Mesenchymal stem cell (in vitro differentiated cells and primary cell): ENCODE results near the gene CYREN. TPM values are rescaled to one million over a fixed set of nuclear protein-coding genes. Genes with fewer than 3 reads are reported as not detected.

Experiments
- DNase-seq: peaks from one replicate; pipeline ENCODE4 v3.0.0-alpha.2; 2013
- H2AFZ ChIP-seq: one replicate; pipeline ENCODE4 v1.6.1; 2013; ENCODE audit warnings: low read depth, mild to moderate bottlenecking, control low read depth, inconsistent platforms, low read length, moderate library complexity
- H2AK5ac ChIP-seq: 2 replicates; pipeline ENCODE4 v1.6.1; 2013; ENCODE audit warnings: low read length, moderate library complexity, mild to moderate bottlenecking, inconsistent platforms; ENCODE audit not compliant: severe bottlenecking
- H2BK120ac ChIP-seq: one replicate; pipeline ENCODE4 v1.6.1; 2013; ENCODE audit warnings: low read depth, mild to moderate bottlenecking, inconsistent platforms, low read length, moderate library complexity
- H2BK12ac ChIP-seq, 2 experiments: one replicate each; pipeline ENCODE4 v1.6.1; 2013; ENCODE audit warnings: inconsistent platforms in 2 of 2, low read length in 2 of 2, mild to moderate bottlenecking in 2 of 2, moderate library complexity in 2 of 2, control low read depth in 1 of 2
- H2BK15ac ChIP-seq: one replicate; pipeline ENCODE4 v1.6.1; 2013; ENCODE audit warnings: mild to moderate bottlenecking, low read depth, inconsistent platforms; ENCODE audit not compliant: poor library complexity, severe bottlenecking
- H2BK5ac ChIP-seq: 2 replicates; pipeline ENCODE4 v1.6.1; 2013; ENCODE audit warnings: low read depth, mild to moderate bottlenecking, low read length, control low read depth, inconsistent platforms; ENCODE audit not compliant: poor library complexity, severe bottlenecking
- H3K14ac ChIP-seq, 2 experiments: one replicate each; pipeline ENCODE4 v1.6.1; 2013; ENCODE audit warnings: inconsistent platforms in 2 of 2, low read length in 2 of 2, control low read depth in 1 of 2, mild to moderate bottlenecking in 1 of 2, moderate library complexity in 1 of 2
- H3K18ac ChIP-seq, 2 experiments: one replicate each; pipeline ENCODE4 v1.6.1; 2013; ENCODE audit warnings: inconsistent platforms in 2 of 2, low read length in 2 of 2, control low read depth in 1 of 2, low read depth in 1 of 2, mild to moderate bottlenecking in 1 of 2
- H3K23ac ChIP-seq, 2 experiments: one replicate each; pipeline ENCODE4 v1.6.1; 2013; ENCODE audit warnings: inconsistent platforms in 2 of 2, low read length in 2 of 2, mild to moderate bottlenecking in 2 of 2, moderate library complexity in 2 of 2, control low read depth in 1 of 2
- H3K27ac ChIP-seq: 2 replicates; pipeline ENCODE4 v1.5.1; 2013; ENCODE audit warnings: mild to moderate bottlenecking, moderate library complexity, low read length, control low read depth, inconsistent platforms; ENCODE audit not compliant: poor library complexity, severe bottlenecking
- H3K27me3 ChIP-seq, 2 experiments: 2 replicates each; pipeline versions ENCODE4 v1.6.1 to v1.7.0; 2013; ENCODE audit warnings: low read length in 2 of 2, mild to moderate bottlenecking in 2 of 2, moderate library complexity in 2 of 2, control low read depth in 1 of 2, inconsistent platforms in 1 of 2; ENCODE audit not compliant: control insufficient read depth in 1 of 2, insufficient read depth in 1 of 2
- H3K36me3 ChIP-seq, 2 experiments: 2 replicates each; pipeline versions ENCODE4 v1.6.1 to v1.7.0; 2013; ENCODE audit warnings: low read length in 2 of 2, control low read depth in 1 of 2, inconsistent platforms in 1 of 2, low read depth in 1 of 2, mild to moderate bottlenecking in 1 of 2; ENCODE audit not compliant: insufficient read depth in 2 of 2, control insufficient read depth in 1 of 2
- H3K4ac ChIP-seq, 2 experiments: one replicate each; pipeline ENCODE4 v1.6.1; 2013; ENCODE audit warnings: inconsistent platforms in 2 of 2, low read length in 2 of 2, mild to moderate bottlenecking in 2 of 2, moderate library complexity in 2 of 2, control low read depth in 1 of 2, low read depth in 1 of 2
- H3K4me1 ChIP-seq: 2 replicates; pipeline ENCODE4 v1.6.1; 2013; ENCODE audit warnings: low read depth, low read length, control low read depth; ENCODE audit not compliant: control insufficient read depth, insufficient read depth
- H3K4me2 ChIP-seq: 2 replicates; pipeline ENCODE4 v1.6.1; 2013; ENCODE audit warnings: low read length, mild to moderate bottlenecking, inconsistent platforms; ENCODE audit not compliant: poor library complexity, severe bottlenecking
- H3K4me3 ChIP-seq, 2 experiments: 2 replicates each; pipeline versions ENCODE4 v1.5.1 to v1.7.0; 2013; ENCODE audit warnings: low read length in 2 of 2, mild to moderate bottlenecking in 2 of 2, control low read depth in 1 of 2, low read depth in 1 of 2; ENCODE audit not compliant: insufficient read depth in 1 of 2
- H3K79me1 ChIP-seq: replicated peaks from 2 replicates; pipeline ENCODE4 v1.6.1; 2013; ENCODE audit warnings: mild to moderate bottlenecking, control low read depth, low read length, inconsistent platforms; ENCODE audit not compliant: poor library complexity, severe bottlenecking
- H3K9ac ChIP-seq: 2 replicates; pipeline ENCODE4 v1.7.0; 2013; ENCODE audit warnings: mild to moderate bottlenecking, low read length, moderate library complexity
- H3K9me3 ChIP-seq: 2 replicates; pipeline ENCODE4 v1.7.0; 2013; ENCODE audit warnings: mild to moderate bottlenecking, low read length; ENCODE audit not compliant: control insufficient read depth
- H4K8ac ChIP-seq: one replicate; pipeline ENCODE4 v1.6.1; 2013; ENCODE audit warnings: inconsistent platforms, mild to moderate bottlenecking, low read length, moderate library complexity
- H4K91ac ChIP-seq: one replicate; pipeline ENCODE4 v1.6.1; 2013; ENCODE audit warnings: mild to moderate bottlenecking, low read length, inconsistent platforms
- WGBS: methylation state at CpG from one replicate; pipeline ENCODE4 v1.1.7; 2013; ENCODE audit warnings: mixed read lengths; 5-methylcytosine and 5-hydroxymethylcytosine counted together
- polyA plus RNA-seq, 2 experiments: library from polyadenylated mRNA; stranded (reverse); fragments of 200-250 nt; gene quantifications; one replicate each; pipeline ENCODE4 v1.2.3, GENCODE V29; 2013

CYREN gene, protein sequence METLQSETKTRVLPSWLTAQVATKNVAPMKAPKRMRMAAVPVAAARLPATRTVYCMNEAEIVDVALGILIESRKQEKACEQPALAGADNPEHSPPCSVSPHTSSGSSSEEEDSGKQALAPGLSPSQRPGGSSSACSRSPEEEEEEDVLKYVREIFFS
- 23.2 TPM for polyA plus RNA-seq (2013, experiment 1 of 2)
- 23.5 TPM for polyA plus RNA-seq (2013, experiment 2 of 2)

DNA sequence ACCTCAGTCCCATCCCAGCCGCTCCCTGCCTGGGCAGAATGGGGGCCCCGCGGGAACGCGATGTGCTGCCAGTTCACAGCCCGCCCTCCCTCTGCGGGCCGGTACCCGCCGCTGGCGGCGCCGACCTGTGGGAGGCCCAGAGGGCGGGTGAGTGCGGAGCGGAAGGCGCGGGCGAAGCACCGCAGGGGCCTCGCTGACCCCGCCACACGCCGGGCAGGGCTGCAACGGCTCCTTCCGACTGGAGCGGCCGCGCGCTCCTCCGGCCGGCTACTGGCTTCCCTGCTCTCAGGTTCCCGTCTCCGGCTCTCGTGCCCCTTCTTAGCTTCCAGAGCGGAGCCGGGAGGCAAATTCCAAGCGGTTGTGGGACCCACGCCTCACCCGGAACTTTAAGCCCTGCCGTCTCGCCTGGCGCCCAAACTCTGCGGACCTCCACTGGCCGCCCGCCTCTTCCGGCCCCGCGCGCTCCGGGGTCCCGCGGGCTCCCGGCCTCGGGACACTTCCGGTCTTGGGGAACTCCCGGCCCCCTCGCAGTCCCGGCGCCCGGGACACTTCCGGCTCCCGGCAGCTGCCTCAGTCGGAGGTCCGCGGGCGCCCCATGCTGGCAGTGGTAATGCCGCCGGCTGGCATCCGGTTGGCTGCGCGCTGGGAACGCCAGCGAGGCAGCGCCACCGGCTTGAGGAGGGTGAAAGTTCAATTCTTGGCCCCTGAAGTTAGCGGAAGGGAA, at the start of gene CYREN:
TSS of gene CYREN (minus strand) at position 434 of the 724 bp plus-strand sequence. CDS start 1,785 bp downstream, outside the sequence.
- Histone ChIP-seq H3K4me1 (peaks cover 28% of the 10 kb centered on the region), H3K79me1 (peaks cover 17% of the 10 kb centered on the region), H4K91ac (peak within 1 kb of the TSS; percentile 97), H3K4ac (peak within 1 kb of the TSS; percentile 47 to 97), H3K9ac (peak within 1 kb of the TSS; percentile 96), H3K36me3 (peaks cover 35 to 36% of the 10 kb centered on the region in 2 experiments), H2BK120ac (peak within 1 kb of the TSS; percentile 89), H3K18ac (peak within 1 kb of the TSS; percentile 91 to 98), H3K4me2 (peak within 1 kb of the TSS; percentile 87), H3K14ac (no peak within 1 kb of the TSS), H2BK15ac (peak within 1 kb of the TSS; percentile 98), H3K27ac (peak within 1 kb of the TSS; percentile 100), H2AK5ac (peak within 1 kb of the TSS; percentile 92), H3K4me3 (peak within 1 kb of the TSS; percentile 87 to 91), H2AFZ (peak within 1 kb of the TSS; percentile 90), H3K9me3 (no peaks in the 10 kb centered on the region), H3K27me3 (no peaks in the 10 kb centered on the region), H2BK12ac (peak within 1 kb of the TSS in 1 of 2 experiments; percentile 76), H2BK5ac (peak within 1 kb of the TSS; percentile 99), H4K8ac (peak within 1 kb of the TSS; percentile 83), H3K23ac (peak within 1 kb of the TSS in 1 of 2 experiments; percentile 47)
- peak; percentile 95 for DNase-seq
- WGBS, result under 1% methylated on average over 76 of the region's 77 CpGs

DNA sequence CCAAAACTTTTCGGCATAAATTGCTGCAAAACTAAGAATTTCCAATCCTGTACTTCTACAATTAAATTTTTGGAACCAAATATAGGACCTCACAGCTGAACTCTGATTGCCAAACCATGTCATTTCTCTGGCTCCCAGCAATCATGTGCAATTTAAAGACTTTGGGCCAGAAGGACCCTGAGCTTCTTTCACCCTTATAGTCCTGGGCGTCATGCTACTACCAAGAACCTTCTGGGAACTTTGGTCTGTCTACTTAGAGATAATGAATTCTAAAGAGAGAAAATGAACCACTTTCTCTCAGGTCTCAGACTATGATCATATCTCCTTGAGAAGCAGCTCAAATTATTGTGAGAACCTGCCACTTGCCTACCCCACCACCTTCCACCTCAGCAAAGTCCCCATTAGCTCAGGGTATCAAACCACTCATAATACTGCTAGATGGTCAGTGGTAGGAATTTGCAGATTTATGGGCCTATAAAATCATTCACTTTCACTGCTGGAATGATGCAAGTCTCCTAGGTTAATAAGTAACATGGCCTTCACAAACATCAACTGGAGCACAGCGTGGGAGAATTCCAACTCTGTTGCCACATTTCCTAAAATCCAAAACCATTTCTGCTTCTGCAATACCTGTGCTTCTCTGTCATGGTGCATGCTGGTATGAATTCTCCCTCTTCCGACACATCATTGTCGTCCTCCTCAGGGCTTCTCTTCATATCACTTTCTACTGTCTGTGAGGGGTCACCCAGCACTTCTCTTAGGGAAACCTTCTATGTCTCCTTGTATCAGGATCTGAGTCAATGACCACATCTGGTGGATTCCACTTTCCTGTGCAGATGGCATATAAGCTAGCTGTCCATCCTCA, 47.4 kb upstream of the CYREN start:
- Histone ChIP-seq H4K8ac (no peak overlapping the region), H3K79me1 (peaks cover 1% of the 10 kb centered on the region), H2AFZ (no peak overlapping the region), H3K4me1 (peaks cover 7% of the 10 kb centered on the region), H2BK12ac (no peak overlapping the region), H3K27ac (peak overlapping the region; percentile 84), H4K91ac (no peak overlapping the region), H3K4me2 (peak overlapping the region; percentile 35), H3K27me3 (no peaks in the 10 kb centered on the region), H3K14ac (peak overlapping the region in 1 of 2 experiments; percentile 22), H3K18ac (no peak overlapping the region), H3K4ac (no peak overlapping the region), H2BK15ac (no peak overlapping the region), H3K23ac (no peak overlapping the region), H3K9me3 (peaks cover 7% of the 10 kb centered on the region), H3K4me3 (no peak overlapping the region), H2BK5ac (no peak overlapping the region), H2AK5ac (peak overlapping the region; percentile 92), H3K9ac (no peak overlapping the region), H3K36me3 (no peaks in the 10 kb centered on the region), H2BK120ac (no peak overlapping the region)
- no peak for DNase-seq
- WGBS, result 95% methylated on average over 5 of the region's 5 CpGs

DNA sequence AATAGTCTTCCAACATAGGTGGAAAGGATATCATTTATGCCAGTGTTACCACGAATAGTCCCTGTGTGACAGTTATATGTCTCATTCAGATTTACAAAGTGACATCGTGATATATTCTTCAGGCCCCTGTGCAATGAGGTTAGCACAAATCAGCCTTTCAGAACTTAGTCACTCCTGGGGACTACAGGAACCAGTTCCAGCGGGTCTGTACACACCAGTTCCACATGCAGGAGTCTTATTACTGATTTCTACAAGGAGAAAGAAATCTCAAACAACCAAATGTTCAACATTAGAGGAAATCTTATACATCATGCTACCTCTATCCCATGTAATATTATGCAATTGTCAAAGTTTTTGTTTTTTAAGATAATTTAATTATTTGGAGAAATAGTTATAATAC, 45.2 kb upstream of the CYREN start:
- no peak overlapping the region for H3K4me2 ChIP-seq
- 90% methylated on average over 3 of the region's 3 CpGs for WGBS
- no peak overlapping the region for H4K91ac ChIP-seq

More for the DNA sequence above, 45.2 kb upstream of the CYREN start:
- Histone ChIP-seq H4K8ac (no peak overlapping the region), H2BK120ac (no peak overlapping the region), H2BK12ac (no peak overlapping the region), H3K27me3 (no peaks in the 10 kb centered on the region), H3K4ac (no peak overlapping the region), H3K14ac (no peak overlapping the region), H3K4me3 (no peak overlapping the region), H3K36me3 (no peaks in the 10 kb centered on the region), H2BK15ac (no peak overlapping the region), H2AFZ (no peak overlapping the region), H2BK5ac (no peak overlapping the region), H3K79me1 (peaks cover 1% of the 10 kb centered on the region), H3K23ac (no peak overlapping the region), H3K4me1 (peaks cover 7% of the 10 kb centered on the region), H2AK5ac (no peak overlapping the region), H3K9ac (no peak overlapping the region), H3K9me3 (no peaks in the 10 kb centered on the region), H3K27ac (no peak overlapping the region), H3K18ac (no peak overlapping the region)
- no peak for DNase-seq
